B cell (primary cell): ENCODE results near the gene RESF1. TPM values are rescaled to one million over a fixed set of nuclear protein-coding genes. Genes with fewer than 3 reads are reported as not detected.

Experiments used
- ATAC-seq: fragments of 200-7000 bp; cut with Tn5 transposase; one replicate; pipeline ENCODE4 v1.10.0; 2021; ENCODE audit warnings: low read depth, mild to moderate bottlenecking, moderate number of reproducible peaks, moderate library complexity
- CTCF ChIA-PET: fragments of 350-600 bp; sonication (Branson Sonifier 250); formaldehyde crosslinking; loops from one replicate; lab custom pipeline; 2021; ENCODE audit warnings: antibody characterized with exemption, inconsistent platforms; lab: Charles Lee
- POLR2A ChIA-PET: fragments of 350-600 bp; sonication (Branson Sonifier 250); formaldehyde crosslinking; loops from one replicate; lab custom pipeline; 2021; ENCODE audit warnings: antibody characterized with exemption; lab: Charles Lee
- DNase-seq: peaks from one replicate; pipeline ENCODE4 v3.0.0; 2013
- H2AFZ ChIP-seq: 2 replicates; pipeline ENCODE4 v1.6.1; 2012; ENCODE audit warnings: mild to moderate bottlenecking, low read depth, low read length; ENCODE audit not compliant: insufficient read depth, poor library complexity, severe bottlenecking
- H3K27ac ChIP-seq, 2 donors: 1 replicate in 1 of 2; 2 replicates in 1 of 2; pipeline ENCODE4 v1.5.1; 2012 to 2013; ENCODE audit warnings: low read length in 2 of 2, mild to moderate bottlenecking in 2 of 2, moderate library complexity in 1 of 2
- H3K27me3 ChIP-seq, 4 experiments: fragments of 200-600 bp in 1 of 4; sonication (generic) in 1 of 4; replicated peaks in 1 of 4; 1 replicate in 2 of 4; 2 replicates in 2 of 4; pipeline versions ENCODE4 v1.6.1 to v1.7.0; 2013 to 2016; ENCODE audit warnings: low read length in 3 of 4, mild to moderate bottlenecking in 2 of 4, mixed read lengths in 1 of 4, moderate library complexity in 1 of 4; ENCODE audit not compliant: insufficient read depth in 4 of 4, control insufficient read depth in 3 of 4; ENCODE audit errors: control extremely low read depth in 1 of 4
- H3K36me3 ChIP-seq, 2 experiments: replicated peaks in 1 of 2; 1 replicate in 1 of 2; 2 replicates in 1 of 2; pipeline versions ENCODE4 v1.6.1 to v1.7.1; 2013; ENCODE audit warnings: low read length in 1 of 2; ENCODE audit not compliant: insufficient read depth in 2 of 2, control insufficient read depth in 1 of 2; ENCODE audit errors: control extremely low read depth in 1 of 2, extremely low read depth in 1 of 2
- H3K4me1 ChIP-seq, 2 donors: fragments of 200-600 bp in 1 of 2; sonication (generic) in 1 of 2; 1 replicate in 1 of 2; 2 replicates in 1 of 2; pipeline versions ENCODE4 v1.5.1 to v1.6.1; 2013 to 2017; ENCODE audit warnings: low read length in 2 of 2; ENCODE audit not compliant: control insufficient read depth in 2 of 2, insufficient read depth in 2 of 2
- H3K4me2 ChIP-seq: replicated peaks from 2 replicates; pipeline ENCODE3; 2012; ENCODE audit warnings: mild to moderate bottlenecking, low read depth, low read length; ENCODE audit not compliant: poor library complexity, severe bottlenecking
- H3K4me3 ChIP-seq, 5 experiments: fragments of 200-600 bp in 1 of 5; sonication (generic) in 1 of 5; 1 replicate in 3 of 5; 2 replicates in 2 of 5; pipeline versions ENCODE4 v1.5.1 to v1.7.0; 2011 to 2016; ENCODE audit warnings: low read length in 4 of 5, mild to moderate bottlenecking in 4 of 5, low read depth in 2 of 5, control low read depth in 1 of 5, moderate library complexity in 1 of 5; ENCODE audit not compliant: insufficient read depth in 1 of 5; ENCODE audit errors: control extremely low read depth in 1 of 5, extremely low read depth in 1 of 5
- H3K79me2 ChIP-seq: fragments of 200-600 bp; sonication (generic); one replicate; pipeline ENCODE4 v1.6.0; 2016; ENCODE audit warnings: low read length; ENCODE audit not compliant: control insufficient read depth, insufficient read depth
- H3K9ac ChIP-seq: fragments of 200-600 bp; sonication (generic); 2 replicates; pipeline ENCODE4 v1.6.1; 2017; ENCODE audit warnings: mild to moderate bottlenecking, low read length, moderate library complexity
- H3K9me3 ChIP-seq, 3 donors: one replicate each; pipeline versions ENCODE4 v1.6.1 to v1.7.1; 2013; ENCODE audit warnings: low read length in 2 of 3; ENCODE audit not compliant: control insufficient read depth in 2 of 3, insufficient read depth in 1 of 3; ENCODE audit errors: control extremely low read depth in 1 of 3
- H4K20me1 ChIP-seq: 2 replicates; pipeline ENCODE4 v1.6.0; 2012; ENCODE audit warnings: mild to moderate bottlenecking, low read length; ENCODE audit not compliant: insufficient read depth, control insufficient read depth, poor library complexity, severe bottlenecking
- H3K27ac Mint-ChIP-seq: one replicate; pipeline ENCODE4 v1.8.0; 2021; ENCODE audit warnings: mixed read lengths
- H3K27me3 Mint-ChIP-seq: one replicate; pipeline ENCODE4 v1.8.0; 2021; ENCODE audit warnings: mixed read lengths
- H3K4me1 Mint-ChIP-seq: one replicate; pipeline ENCODE4 v1.8.0; 2021; ENCODE audit warnings: mixed read lengths
- H3K4me3 Mint-ChIP-seq: one replicate; pipeline ENCODE4 v1.8.0; 2021; ENCODE audit warnings: mixed read lengths
- H3K9me3 Mint-ChIP-seq: one replicate; pipeline ENCODE4 v1.8.0; 2022; ENCODE audit warnings: mixed read lengths; ENCODE audit not compliant: insufficient read depth
- CTCF ChIP-seq: fragments of 200-600 bp; IDR thresholded peaks from one replicate; pipeline ENCODE4 v1.8.0; 2022; ENCODE audit warnings: antibody characterized with exemption, mild to moderate bottlenecking
- EZH2 ChIP-seq: IDR thresholded peaks from 2 replicates; pipeline ENCODE4 v1.6.1; 2012; ENCODE audit warnings: borderline replicate concordance, low read depth, mild to moderate bottlenecking, moderate library complexity, low read length; ENCODE audit not compliant: insufficient read depth, poor library complexity, severe bottlenecking
- WGBS: methylation state at CpG from one replicate; pipeline ENCODE4 v1.1.5; 2013; ENCODE audit warnings: missing lambda C conversion rate; ENCODE audit not compliant: insufficient coverage; 5-methylcytosine and 5-hydroxymethylcytosine counted together
- intact Hi-C: fragments of 100-400 bp; cut with micrococcal nuclease; formaldehyde crosslinking; loops from one replicate; pipeline ENCODE4 v1.10.0; 2022
- polyA plus RNA-seq: library from polyadenylated mRNA; depleted of rRNA; stranded (reverse); fragments of >200 nt; gene quantifications from 2 replicates; pipeline ENCODE4 v1.2.3, GENCODE V29; 2012
- total RNA-seq, 2 donors: library from RNA; stranded (reverse); fragments of 120-200 nt in 1 of 2; gene quantifications; 1 replicate in 1 of 2; 2 replicates in 1 of 2; pipeline versions ENCODE4 v1.2.3 to v1.2.4, GENCODE V29; 2013 to 2022

RESF1 gene
- total and polyA plus RNA-seq, 2 donors (not counting 1 experiment from before 2014, with no cell fraction given): 47.3 to 352 TPM

GRCh38 chr12:31958569-31959160 is 550 bp upstream of the RESF1 start:
- peak overlapping the region; percentile 95 for H3K27ac Mint-ChIP-seq
- Histone ChIP-seq H3K9ac (peak overlapping the region; percentile 79), H3K27ac (peak overlapping the region; percentile 79 to 82), H3K4me2 (peak overlapping the region; percentile 83), H2AFZ (peak overlapping the region; percentile 84), H3K36me3 (peaks cover 0 to 25% of the 10 kb centered on the region in 2 experiments), H3K4me1 (peaks cover 46% of the 10 kb centered on the region in 2 donors), H3K27me3 (no peaks in the 10 kb centered on the region), H3K4me3 (peak overlapping the region; percentile 65 to 98 (median 70)), H3K79me2 (peaks cover 81% of the 10 kb centered on the region), H3K9me3 (no peaks in the 10 kb centered on the region), H4K20me1 (peaks cover 15% of the 10 kb centered on the region)
- peak overlapping the region; percentile 96 for H3K4me3 Mint-ChIP-seq
- peaks cover 65% of the 10 kb centered on the region for H3K4me1 Mint-ChIP-seq
- DNase-seq (no peak), ATAC-seq (no peak)
- CTCF ChIA-PET: interaction anchor here (0.8 to 3.7 kb wide), 11 partner anchors 36 to 305 kb away, joined by 3 to 25 read pairs (median 6); no protein-coding TSS in a partner anchor
- WGBS: 17% methylated on average over 3 of the region's 10 CpGs
- POLR2A ChIA-PET: interaction anchor here (0.6 to 4.4 kb wide), 11 partner anchors 63 to 299 kb away, joined by 3 to 44 read pairs (median 9); partner anchors contain the start of genes AMN1 and ETFBKMT
- H3K27me3 Mint-ChIP-seq: no peaks in the 10 kb centered on the region
- intact Hi-C loops: loop anchor here (1.0 to 5.0 kb wide), 7 partner anchors 62 to 299 kb away; partner anchors contain the start of genes AMN1 and ETFBKMT
- TF ChIP-seq EZH2 (no peak), CTCF (no peak)
- no peaks in the 10 kb centered on the region for H3K9me3 Mint-ChIP-seq
